ENCODE data around the gene NEURL4. TPM values are rescaled to one million over a fixed set of nuclear protein-coding genes. Genes with fewer than 3 reads are reported as not detected.

Gene NEURL4
- total RNA-seq, 2 experiments from 2014 or later, result 34.7 to 38.1 TPM

GRCh38 chr17:7355573-7355972 is 26.4 kb upstream of the NEURL4 start:
- ChIA-PET POLR2A (interaction anchor here (1.1 kb wide), 1 partner anchor 19 kb away, joined by 4 read pairs; the partner anchor contains the start of gene ACAP1), CTCF (interaction anchor here (0.6 to 5.0 kb wide), 28 partner anchors 12 to 332 kb away, joined by 3 to 45 read pairs (median 4); partner anchors contain the start of genes ACAP1, MPDU1, NEURL4 and SPEM2)
- Mint-ChIP-seq H3K36me3 (ENCODE audit: low read depth) (peaks cover 19% of the 10 kb centered on the region), H3K4me3 (no peak overlapping the region), H3K27ac (no peak overlapping the region), H3K9me3 (no peaks in the 10 kb centered on the region), H3K27me3 (no peaks in the 10 kb centered on the region), H3K4me1 (peaks cover 43% of the 10 kb centered on the region)
- DNase-seq, result no peak

- Mint-ChIP-seq H3K36me3 (ENCODE audit: low read depth) (peaks cover 19% of the 10 kb centered on the region), H3K27me3 (no peaks in the 10 kb centered on the region), H3K4me1 (peaks cover 47% of the 10 kb centered on the region), H3K9me3 (no peaks in the 10 kb centered on the region), H3K27ac (peak within 1 kb of the TSS; percentile 71), H3K4me3 (no peak within 1 kb of the TSS)
- ChIA-PET POLR2A (no interaction called here), CTCF (interaction anchor here (0.7 to 5.0 kb wide), 15 partner anchors 17 to 318 kb away, joined by 3 to 45 read pairs (median 5); partner anchors contain the start of genes ACAP1, NEURL4, SPEM2 and TMEM102)
- DNase-seq, result no peak
Observed at GRCh38 chr17:7355053-7355452, 25.9 kb upstream of the NEURL4 start, which contains the start of gene TMEM95. Gene TMEM95 (plus strand): TSS chr17:7355156. CDS start chr17:7355205, 49 bp downstream.

GRCh38 chr17:7354262-7354843 is 25.2 kb upstream of the NEURL4 start:
- H3K27me3 Mint-ChIP-seq, result no peaks in the 10 kb centered on the region
- peak overlapping the region; percentile 71 for H3K27ac Mint-ChIP-seq
- no peak overlapping the region for H3K4me3 Mint-ChIP-seq
- peak; percentile 30 for DNase-seq
- CTCF ChIA-PET, result interaction anchor here (0.6 to 5.0 kb wide), 11 partner anchors 18 to 319 kb away, joined by 3 to 45 read pairs (median 6); partner anchors contain the start of genes ACAP1, TMEM102 and TNK1
- H3K4me1 Mint-ChIP-seq, result peaks cover 54% of the 10 kb centered on the region
- peaks cover 26% of the 10 kb centered on the region for H3K36me3 Mint-ChIP-seq (ENCODE audit: low read depth)
- POLR2A ChIA-PET, result no interaction called here
- no peaks in the 10 kb centered on the region for H3K9me3 Mint-ChIP-seq

GRCh38 chr17:7352910-7353635 is 23.9 kb upstream of the NEURL4 start:
- peaks cover 65% of the 10 kb centered on the region for H3K4me1 Mint-ChIP-seq
- peak overlapping the region; percentile 76 for H3K27ac Mint-ChIP-seq
- H3K4me3 Mint-ChIP-seq, result peak overlapping the region; percentile 61
- peaks cover 39% of the 10 kb centered on the region for H3K36me3 Mint-ChIP-seq (ENCODE audit: low read depth)
- CTCF ChIA-PET, result interaction anchor here (1.6 to 5.0 kb wide), 3 partner anchors 23 to 208 kb away, joined by 5 to 45 read pairs (median 6); partner anchors contain the start of gene TMEM102
- POLR2A ChIA-PET, result no interaction called here
- no peaks in the 10 kb centered on the region for H3K9me3 Mint-ChIP-seq
- DNase-seq, result no peak
- no peaks in the 10 kb centered on the region for H3K27me3 Mint-ChIP-seq

GRCh38 chr17:7352503-7352889 is 23.4 kb upstream of the NEURL4 start:
- peak overlapping the region; percentile 61 for H3K4me3 Mint-ChIP-seq

GRCh38 chr17:7351665-7352502 is 22.7 kb upstream of the NEURL4 start, which contains the start of gene KCTD11:
Gene KCTD11 (plus strand): TSS chr17:7352162.
- H3K4me3 Mint-ChIP-seq, result peak within 1 kb of the TSS; percentile 64
- POLR2A ChIA-PET, result interaction anchor here (0.5 to 0.6 kb wide), 2 partner anchors 16 to 334 kb away, joined by 3 to 7 read pairs; no protein-coding TSS in a partner anchor

More at GRCh38 chr17:7352503-7352889, 23.4 kb upstream of the NEURL4 start:
- ChIA-PET CTCF (interaction anchor here (1.6 to 5.0 kb wide), 4 partner anchors 16 to 208 kb away, joined by 5 to 45 read pairs (median 18); partner anchors contain the start of genes ACAP1 and TMEM102), POLR2A (interaction anchor here (0.5 kb wide), 1 partner anchor 333 kb away, joined by 7 read pairs; no protein-coding TSS in a partner anchor)
- peaks cover 43% of the 10 kb centered on the region for H3K36me3 Mint-ChIP-seq (ENCODE audit: low read depth)
- H3K4me1 Mint-ChIP-seq, result peaks cover 66% of the 10 kb centered on the region
- H3K9me3 Mint-ChIP-seq, result no peaks in the 10 kb centered on the region
- no peaks in the 10 kb centered on the region for H3K27me3 Mint-ChIP-seq
- peak; percentile 26 for DNase-seq
- H3K27ac Mint-ChIP-seq, result peak overlapping the region; percentile 76

GRCh38 chr17:7348478-7349242 is 19.5 kb upstream of the NEURL4 start:
- peaks cover 67% of the 10 kb centered on the region for H3K36me3 Mint-ChIP-seq (ENCODE audit: low read depth)
- no peaks in the 10 kb centered on the region for H3K9me3 Mint-ChIP-seq
- peak overlapping the region; percentile 57 for H3K27ac Mint-ChIP-seq
- peaks cover 56% of the 10 kb centered on the region for H3K4me1 Mint-ChIP-seq
- H3K27me3 Mint-ChIP-seq, result no peaks in the 10 kb centered on the region
- POLR2A ChIA-PET, result interaction anchor here (0.8 to 1.2 kb wide), 2 partner anchors 12 kb away, joined by 3 to 4 read pairs; partner anchors contain the start of gene ACAP1
- no peak overlapping the region for H3K4me3 Mint-ChIP-seq
- no peak for DNase-seq
- CTCF ChIA-PET, result interaction anchor here (0.7 to 4.8 kb wide), 5 partner anchors 12 to 212 kb away, joined by 3 to 29 read pairs (median 4); partner anchors contain the start of genes ACAP1 and NEURL4

More at GRCh38 chr17:7351665-7352502, 22.7 kb upstream of the NEURL4 start, which contains the start of gene KCTD11:
- Mint-ChIP-seq H3K27me3 (no peaks in the 10 kb centered on the region), H3K27ac (peak within 1 kb of the TSS; percentile 84), H3K9me3 (no peaks in the 10 kb centered on the region), H3K36me3 (ENCODE audit: low read depth) (peaks cover 48% of the 10 kb centered on the region), H3K4me1 (peaks cover 70% of the 10 kb centered on the region)
- peak; percentile 76 for DNase-seq
- CTCF ChIA-PET, result interaction anchor here (0.9 to 5.0 kb wide), 8 partner anchors 11 to 84 kb away, joined by 3 to 45 read pairs (median 4); partner anchors contain the start of genes ACAP1, TMEM102 and TMEM256

GRCh38 chr17:7347630-7348477 is 18.7 kb upstream of the NEURL4 start:
- no peak overlapping the region for H3K4me3 Mint-ChIP-seq
- POLR2A ChIA-PET, result interaction anchor here (0.8 kb wide), 1 partner anchor 11 kb away, joined by 4 read pairs; the partner anchor contains the start of gene ACAP1

GRCh38 chr17:7346761-7347614 is 17.9 kb upstream of the NEURL4 start:
- DNase-seq, result no peak
- Mint-ChIP-seq H3K4me1 (peaks cover 45% of the 10 kb centered on the region), H3K4me3 (no peak overlapping the region), H3K9me3 (no peaks in the 10 kb centered on the region), H3K36me3 (ENCODE audit: low read depth) (peaks cover 67% of the 10 kb centered on the region), H3K27me3 (no peaks in the 10 kb centered on the region), H3K27ac (no peak overlapping the region)
- ChIA-PET CTCF (no interaction called here), POLR2A (interaction anchor here (0.7 kb wide), 1 partner anchor 32 kb away, joined by 3 read pairs; the partner anchor contains the start of gene GPS2)

More at GRCh38 chr17:7347630-7348477, 18.7 kb upstream of the NEURL4 start:
- peaks cover 52% of the 10 kb centered on the region for H3K4me1 Mint-ChIP-seq
- DNase-seq, result no peak
- H3K9me3 Mint-ChIP-seq, result no peaks in the 10 kb centered on the region
- no peak overlapping the region for H3K27ac Mint-ChIP-seq
- H3K36me3 Mint-ChIP-seq (ENCODE audit: low read depth), result peaks cover 69% of the 10 kb centered on the region
- CTCF ChIA-PET, result interaction anchor here (1.1 to 4.8 kb wide), 3 partner anchors 11 to 213 kb away, joined by 3 to 29 read pairs (median 4); partner anchors contain the start of gene ACAP1
- H3K27me3 Mint-ChIP-seq, result no peaks in the 10 kb centered on the region

- Mint-ChIP-seq H3K36me3 (ENCODE audit: low read depth) (peaks cover 64% of the 10 kb centered on the region), H3K27ac (no peak overlapping the region)
- POLR2A ChIA-PET, result no interaction called here
Observed at GRCh38 chr17:7343250-7343649, 14.1 kb upstream of the NEURL4 start.

More at GRCh38 chr17:7343250-7343649, 14.1 kb upstream of the NEURL4 start:
- Mint-ChIP-seq H3K4me3 (no peak overlapping the region), H3K9me3 (no peaks in the 10 kb centered on the region), H3K4me1 (peaks cover 37% of the 10 kb centered on the region), H3K27me3 (no peaks in the 10 kb centered on the region)
- no peak for DNase-seq
- CTCF ChIA-PET, result interaction anchor here (0.6 to 4.2 kb wide), 4 partner anchors 12 to 1907 kb away, joined by 3 to 19 read pairs (median 4); partner anchors contain the start of gene NEURL4
